ENCODE data around the gene ERC2.
"Not testable (repeated sequence)": the region's sequence is repeated elsewhere in the genome, so short reads cannot be mapped to it uniquely, and the experiment has no call there.

Gene ERC2

GRCh38 chr3:56468184-56469106 lies at the start of gene ERC2:
Gene ERC2 (minus strand): TSS chr3:56468467.
- no peak for FAIRE-seq

DNA sequence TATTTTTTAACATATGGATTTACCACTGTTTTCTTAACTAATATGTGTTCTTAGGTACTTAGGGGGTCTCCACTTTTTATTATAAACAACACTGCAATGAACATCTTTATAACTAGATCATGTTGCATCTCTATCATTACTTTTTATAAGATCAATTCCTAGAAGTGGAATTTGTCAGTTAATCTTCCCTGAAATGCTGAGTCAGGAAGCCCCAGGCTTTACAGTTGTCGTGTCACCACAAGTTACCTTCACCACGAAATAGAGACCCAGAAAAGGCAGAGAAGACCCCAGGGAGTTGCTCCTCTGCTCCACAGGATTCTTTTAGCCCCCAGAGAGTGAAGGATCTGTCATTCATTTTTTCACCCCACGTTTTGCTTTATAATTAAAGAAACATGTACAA lies 34.5 kb upstream of the ERC2 start:
- FAIRE-seq = no peak

- FAIRE-seq = not testable (repeated sequence)
These were observed 28.1 kb upstream of the ERC2 start for GRCh38 chr3:56496376-56496775.

DNA sequence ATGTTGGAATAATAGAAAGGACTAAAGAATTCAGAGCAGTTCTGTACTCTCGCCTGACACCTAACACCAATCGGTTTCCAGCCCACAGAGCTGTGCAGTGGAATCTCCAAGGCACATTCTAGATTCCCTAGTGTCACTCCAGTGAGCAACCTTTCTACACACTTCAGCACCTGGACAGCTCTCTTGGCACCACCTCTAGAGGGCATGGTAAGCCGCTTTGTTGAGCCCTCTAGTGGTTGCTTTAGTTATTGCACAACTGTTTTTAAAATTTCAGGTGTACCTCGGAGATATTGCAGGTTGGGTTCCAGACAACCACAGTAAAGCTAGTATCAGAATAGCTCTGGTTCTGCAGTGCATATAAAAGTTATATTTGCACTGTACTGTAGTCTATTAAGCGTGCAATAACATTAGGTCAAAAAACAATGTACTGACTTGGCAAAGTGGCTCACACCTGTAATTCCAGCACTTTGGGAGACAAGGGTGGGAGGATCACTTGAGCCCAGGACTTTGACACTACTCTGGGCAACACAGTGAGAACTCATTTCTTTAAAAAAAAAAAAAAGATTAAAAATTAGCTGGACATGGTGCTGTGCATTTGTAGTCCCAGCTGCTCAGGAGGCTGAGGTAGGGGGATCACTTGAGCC lies 26.5 kb upstream of the ERC2 start:
- FAIRE-seq = peak; percentile 81

GRCh38 chr3:56491566-56491965 lies 23.3 kb upstream of the ERC2 start:
- FAIRE-seq = no peak

GRCh38 chr3:56488812-56489600 lies 20.7 kb upstream of the ERC2 start:
- no peak for FAIRE-seq

- no peak for FAIRE-seq
These were observed 16.3 kb upstream of the ERC2 start for GRCh38 chr3:56484525-56485032.

GRCh38 chr3:56484122-56484521 lies 15.9 kb upstream of the ERC2 start:
- no peak for FAIRE-seq

- FAIRE-seq = no peak
These were observed 9.4 kb upstream of the ERC2 start for GRCh38 chr3:56477646-56478045.

DNA sequence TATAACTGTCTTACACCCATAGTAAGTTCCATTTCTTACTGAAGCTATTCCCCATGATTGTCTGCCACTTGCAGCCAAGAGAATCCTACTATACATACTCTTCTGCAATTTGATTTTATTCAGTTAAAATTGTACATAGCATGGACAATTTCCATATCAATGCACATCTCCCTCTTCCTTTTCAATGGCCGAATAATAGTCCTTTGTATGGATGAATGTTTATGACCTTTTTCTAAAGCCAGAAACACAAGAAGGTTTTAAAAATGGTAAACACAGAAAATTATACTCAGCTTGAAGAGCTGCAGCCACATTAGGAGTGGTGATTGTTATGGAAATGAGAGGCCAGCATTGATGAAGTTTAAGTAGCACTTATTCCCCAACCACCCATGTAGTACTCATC lies 8.5 kb upstream of the ERC2 start:
- no peak for FAIRE-seq

GRCh38 chr3:56471771-56472170 lies 3.5 kb upstream of the ERC2 start:
- FAIRE-seq = no peak

DNA sequence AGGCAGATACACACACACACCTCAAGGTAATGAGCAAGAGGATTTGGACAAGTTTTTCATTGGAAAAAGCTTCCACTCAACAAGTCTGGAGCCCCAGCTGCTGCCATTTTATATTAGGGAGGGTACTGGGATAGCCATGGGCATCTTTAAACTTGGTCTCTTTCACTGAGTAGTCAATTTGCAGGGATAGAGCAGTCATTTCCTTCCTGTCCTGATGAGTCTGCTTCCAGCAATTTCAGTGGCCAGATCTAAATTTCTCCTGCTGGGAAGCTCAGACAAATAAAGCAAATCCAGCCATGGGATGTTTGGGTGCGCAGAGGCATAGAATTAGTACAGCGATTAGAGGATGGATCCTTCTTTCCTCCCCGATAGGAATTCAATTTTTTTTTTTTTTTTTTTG lies 874 bp upstream of the ERC2 start:
- no peak for FAIRE-seq

DNA sequence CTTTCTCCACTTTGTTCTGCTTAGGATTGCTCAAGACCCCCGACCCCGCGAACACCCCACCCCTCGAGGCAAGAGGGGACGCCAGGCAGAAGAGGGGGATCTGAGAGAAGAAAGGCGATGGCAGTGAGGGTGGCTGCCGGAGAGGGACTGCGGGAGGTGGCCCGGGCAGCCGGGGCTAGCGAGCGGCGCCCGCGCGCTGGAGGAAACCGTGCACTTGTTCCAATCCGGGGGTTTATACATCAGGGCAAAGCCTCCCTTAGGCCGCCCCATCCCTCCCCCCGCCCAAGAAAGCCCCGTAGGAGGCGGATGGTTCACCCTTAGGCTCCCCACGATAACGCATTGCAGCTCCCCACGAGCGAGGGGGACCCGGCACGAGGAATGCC lies 475 bp downstream of the ERC2 start:
- FAIRE-seq = no peak

- no peak for FAIRE-seq
These were observed 1.2 kb downstream of the ERC2 start for GRCh38 chr3:56467108-56467507.

- FAIRE-seq = no peak
These were observed 8.5 kb downstream of the ERC2 start for GRCh38 chr3:56459719-56460118.

GRCh38 chr3:56459104-56459496 lies 9.2 kb downstream of the ERC2 start:
- no peak for FAIRE-seq

DNA sequence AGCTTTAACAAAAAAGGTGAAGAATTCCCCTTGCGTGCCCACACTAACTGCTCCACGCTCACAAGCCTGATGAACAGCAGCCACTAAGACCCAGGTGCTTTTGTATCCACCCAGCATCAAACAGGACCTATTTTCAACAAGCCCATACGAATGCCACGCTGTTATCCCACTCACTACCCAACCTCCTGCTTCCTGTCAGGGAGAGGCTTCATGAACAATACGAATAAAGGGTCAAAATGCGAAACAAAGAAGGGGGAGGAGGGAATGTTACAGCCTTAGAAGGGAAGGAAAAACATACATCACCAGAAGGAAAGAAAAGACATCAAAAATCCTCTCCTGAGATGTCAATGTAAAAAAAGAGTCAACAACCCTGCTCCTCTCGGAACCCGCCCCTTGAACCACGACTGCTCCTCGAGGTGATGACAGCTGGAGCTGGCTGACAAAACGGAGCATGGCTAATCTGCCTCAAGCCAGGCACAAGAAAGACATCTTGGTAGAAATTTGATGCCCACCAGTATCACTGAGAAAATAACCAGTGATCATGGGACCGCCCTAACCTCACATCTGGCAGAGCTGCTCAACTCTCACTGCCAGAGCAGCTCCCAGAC lies 9.7 kb downstream of the ERC2 start:
- FAIRE-seq = no peak

DNA sequence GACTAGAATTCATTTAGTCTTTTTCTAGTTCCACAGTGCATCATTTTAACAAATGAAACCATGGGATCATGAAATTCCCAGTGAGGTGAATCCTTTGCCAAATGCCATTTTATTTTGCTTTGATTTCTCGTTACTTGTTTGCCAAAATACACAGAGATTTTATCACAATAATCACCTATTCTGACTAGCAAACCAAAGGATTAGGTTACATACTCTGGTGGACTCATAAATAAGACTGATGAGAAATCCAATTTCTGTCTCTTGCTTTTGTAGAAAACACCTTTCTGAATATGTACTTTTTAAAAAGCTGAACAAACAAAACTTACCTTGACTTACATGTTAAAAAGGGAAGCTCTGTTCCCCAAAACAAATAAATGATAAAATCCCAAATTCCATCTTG lies 12.2 kb downstream of the ERC2 start:
- no peak for FAIRE-seq

- no peak for FAIRE-seq
These were observed 15.3 kb downstream of the ERC2 start for GRCh38 chr3:56453011-56453410.

DNA sequence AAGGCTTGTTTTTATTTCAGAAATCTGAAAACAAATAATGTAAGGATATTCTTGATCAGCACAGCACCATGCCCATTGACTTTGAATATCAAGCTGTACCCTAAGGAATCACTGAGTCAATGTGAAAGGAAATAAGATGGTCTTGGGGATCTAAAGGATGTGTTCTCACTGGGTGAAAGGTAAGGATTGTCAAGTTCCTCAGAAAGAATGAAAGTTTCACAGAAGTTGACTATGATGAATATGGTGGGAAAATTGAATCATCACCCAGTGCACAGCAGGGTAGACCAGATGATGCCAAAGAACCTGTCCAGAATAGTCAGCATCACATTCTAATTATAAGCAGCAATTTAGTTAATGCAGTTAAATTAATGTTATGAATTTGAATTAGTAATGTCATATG lies 16.2 kb downstream of the ERC2 start:
- FAIRE-seq = no peak

GRCh38 chr3:56443372-56443771 lies 24.9 kb downstream of the ERC2 start:
- no peak for FAIRE-seq

- FAIRE-seq = no peak
These were observed 39.6 kb downstream of the ERC2 start for GRCh38 chr3:56428667-56429066.

GRCh38 chr3:56424885-56425284 lies 43.4 kb downstream of the ERC2 start:
- FAIRE-seq = no peak

Data from endometrium (tissue), 2 donors.